ENCODE data around the gene PLEKHO2.

DNA sequence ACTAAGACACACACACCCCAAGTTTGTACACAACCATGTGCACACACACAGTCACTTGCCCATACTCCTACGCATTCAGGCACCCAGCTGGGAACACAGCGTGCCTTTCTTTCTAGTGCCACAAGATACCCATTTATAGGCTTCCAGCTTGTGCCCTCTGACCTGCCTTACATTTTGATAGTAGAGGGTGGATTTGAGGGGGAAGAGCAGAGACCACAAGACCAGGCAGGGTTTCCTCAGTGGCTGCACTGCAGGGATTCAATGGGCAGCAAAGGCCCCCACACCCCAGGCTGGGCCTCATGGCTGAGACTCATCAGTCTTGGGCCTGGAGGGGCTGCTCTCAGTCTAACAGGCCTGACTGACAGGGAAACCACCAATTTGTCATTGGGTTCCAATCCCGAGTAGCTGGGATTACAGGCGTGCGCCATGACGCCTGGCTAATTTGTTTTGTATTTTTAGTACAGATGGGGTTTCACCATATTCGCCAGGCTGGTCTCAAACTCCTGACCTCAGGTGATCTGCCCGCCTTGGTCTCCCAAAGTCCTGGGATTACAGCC is 51.2 kb downstream of the PLEKHO2 start:
- TF ChIP-seq, protein P1, sequence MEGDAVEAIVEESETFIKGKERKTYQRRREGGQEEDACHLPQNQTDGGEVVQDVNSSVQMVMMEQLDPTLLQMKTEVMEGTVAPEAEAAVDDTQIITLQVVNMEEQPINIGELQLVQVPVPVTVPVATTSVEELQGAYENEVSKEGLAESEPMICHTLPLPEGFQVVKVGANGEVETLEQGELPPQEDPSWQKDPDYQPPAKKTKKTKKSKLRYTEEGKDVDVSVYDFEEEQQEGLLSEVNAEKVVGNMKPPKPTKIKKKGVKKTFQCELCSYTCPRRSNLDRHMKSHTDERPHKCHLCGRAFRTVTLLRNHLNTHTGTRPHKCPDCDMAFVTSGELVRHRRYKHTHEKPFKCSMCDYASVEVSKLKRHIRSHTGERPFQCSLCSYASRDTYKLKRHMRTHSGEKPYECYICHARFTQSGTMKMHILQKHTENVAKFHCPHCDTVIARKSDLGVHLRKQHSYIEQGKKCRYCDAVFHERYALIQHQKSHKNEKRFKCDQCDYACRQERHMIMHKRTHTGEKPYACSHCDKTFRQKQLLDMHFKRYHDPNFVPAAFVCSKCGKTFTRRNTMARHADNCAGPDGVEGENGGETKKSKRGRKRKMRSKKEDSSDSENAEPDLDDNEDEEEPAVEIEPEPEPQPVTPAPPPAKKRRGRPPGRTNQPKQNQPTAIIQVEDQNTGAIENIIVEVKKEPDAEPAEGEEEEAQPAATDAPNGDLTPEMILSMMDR (conservative IDR thresholded peaks at IDR 0.05) = no peak
- TF ChIP-seq EZH2 (IDR thresholded peaks at IDR 0.05; ENCODE audit: low read depth) = no peak

Measured in PC-9 (cell line).